Measurements from ENCODE around the gene LIN37. TPM values are rescaled to one million over a fixed set of nuclear protein-coding genes. Genes with fewer than 3 reads are reported as not detected.

The LIN37 gene
- total RNA-seq, 2 donors from 2014 or later, result 8.3 to 9.4 TPM

DNA sequence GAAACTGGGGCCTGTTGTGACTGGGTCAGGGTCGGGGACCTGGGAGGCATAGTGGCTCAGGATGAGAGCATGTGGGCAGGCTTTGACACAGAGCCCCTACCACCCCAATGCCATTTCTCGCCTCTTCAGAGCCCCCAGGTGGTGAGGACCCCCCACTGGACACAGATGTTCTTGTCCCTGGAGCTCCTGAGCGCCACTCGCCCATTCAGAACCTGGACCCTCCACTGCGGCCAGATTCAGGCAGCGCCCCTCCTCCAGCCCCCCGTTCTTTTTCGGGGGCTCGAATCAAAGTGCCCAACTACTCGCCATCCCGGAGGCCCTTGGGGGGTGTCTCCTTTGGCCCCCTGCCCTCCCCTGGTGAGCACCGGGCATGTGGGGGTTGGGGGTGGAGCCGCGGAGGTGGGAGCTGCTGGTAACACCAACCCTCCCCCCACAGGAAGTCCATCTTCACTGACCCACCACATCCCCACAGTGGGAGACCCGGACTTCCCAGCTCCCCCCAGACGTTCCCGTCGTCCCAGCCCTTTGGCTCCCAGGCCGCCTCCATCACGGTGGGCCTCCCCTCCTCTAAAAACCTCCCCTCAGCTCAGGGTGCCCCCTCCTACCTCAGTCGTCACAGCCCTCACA lies 16.5 kb upstream of the LIN37 start:
- no peak for DNase-seq (ENCODE audit: low spot score)

DNA sequence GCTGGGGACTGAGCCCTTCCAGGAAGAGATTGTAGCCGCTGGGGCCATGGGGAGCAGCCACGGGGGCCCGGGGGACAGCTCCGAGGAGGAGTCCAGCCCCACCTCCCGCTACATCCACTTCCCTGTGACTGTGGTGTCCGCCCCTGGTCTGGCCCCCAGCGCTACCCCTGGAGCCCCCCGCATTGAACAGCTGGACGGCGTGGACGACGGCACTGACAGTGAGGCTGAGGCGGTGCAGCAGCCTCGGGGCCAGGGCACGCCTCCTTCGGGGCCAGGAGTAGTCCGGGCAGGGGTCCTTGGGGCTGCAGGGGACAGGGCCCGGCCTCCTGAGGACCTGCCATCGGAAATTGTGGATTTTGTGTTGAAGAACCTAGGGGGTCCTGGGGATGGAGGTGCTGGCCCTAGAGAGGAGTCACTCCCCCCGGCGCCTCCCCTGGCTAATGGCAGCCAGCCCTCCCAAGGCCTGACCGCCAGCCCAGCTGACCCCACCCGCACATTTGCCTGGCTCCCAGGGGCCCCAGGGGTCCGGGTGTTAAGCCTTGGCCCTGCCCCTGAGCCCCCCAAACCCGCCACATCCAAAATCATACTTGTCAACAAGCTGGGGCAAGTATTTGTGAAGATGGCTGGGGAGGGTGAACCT lies 15.7 kb upstream of the LIN37 start:
- intact Hi-C loops (cut with DNase I), result no loop called here
- peak; percentile 80 for DNase-seq (ENCODE audit: low spot score)

More for the DNA sequence above, 16.5 kb upstream of the LIN37 start:
- intact Hi-C loops (cut with DNase I), result no loop called here

DNA sequence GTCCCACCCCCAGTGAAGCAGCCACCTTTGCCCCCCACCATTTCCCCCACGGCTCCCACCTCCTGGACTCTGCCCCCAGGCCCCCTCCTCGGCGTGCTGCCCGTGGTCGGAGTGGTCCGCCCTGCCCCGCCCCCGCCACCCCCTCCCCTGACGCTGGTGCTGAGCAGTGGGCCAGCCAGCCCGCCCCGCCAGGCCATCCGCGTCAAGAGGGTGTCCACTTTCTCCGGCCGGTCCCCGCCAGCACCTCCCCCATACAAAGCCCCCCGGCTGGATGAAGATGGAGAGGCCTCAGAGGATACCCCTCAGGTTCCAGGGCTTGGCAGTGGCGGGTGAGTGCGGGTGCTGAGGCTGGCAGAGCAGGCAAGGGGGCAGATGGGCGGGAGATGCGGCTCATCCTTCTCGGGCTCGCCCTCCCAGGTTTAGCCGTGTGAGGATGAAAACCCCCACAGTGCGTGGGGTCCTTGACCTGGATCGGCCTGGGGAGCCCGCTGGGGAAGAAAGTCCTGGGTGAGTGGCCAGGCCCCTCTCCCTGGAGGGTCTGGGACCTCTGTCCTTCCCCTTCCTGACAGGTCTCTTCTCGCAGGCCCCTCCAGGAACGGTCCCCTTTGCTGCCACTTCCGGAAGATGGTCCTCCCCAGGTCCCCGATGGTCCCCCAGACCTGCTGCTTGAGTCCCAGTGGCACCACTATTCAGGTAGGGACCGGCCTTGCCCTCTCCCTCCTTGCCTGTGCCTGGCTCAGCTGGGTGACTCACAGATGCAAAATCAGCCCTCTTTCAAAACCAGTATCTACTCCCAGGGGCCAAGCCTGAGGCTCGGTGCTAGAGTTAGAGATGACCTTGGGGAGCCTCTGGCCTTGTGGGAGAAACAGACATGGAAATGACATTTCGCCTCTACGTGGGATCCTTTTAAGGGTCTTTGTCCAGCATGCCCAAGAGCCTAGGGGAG lies 14.9 kb upstream of the LIN37 start:
- intact Hi-C loops (cut with DNase I), result no loop called here
- peak; percentile 74 for DNase-seq (ENCODE audit: low spot score)

DNA sequence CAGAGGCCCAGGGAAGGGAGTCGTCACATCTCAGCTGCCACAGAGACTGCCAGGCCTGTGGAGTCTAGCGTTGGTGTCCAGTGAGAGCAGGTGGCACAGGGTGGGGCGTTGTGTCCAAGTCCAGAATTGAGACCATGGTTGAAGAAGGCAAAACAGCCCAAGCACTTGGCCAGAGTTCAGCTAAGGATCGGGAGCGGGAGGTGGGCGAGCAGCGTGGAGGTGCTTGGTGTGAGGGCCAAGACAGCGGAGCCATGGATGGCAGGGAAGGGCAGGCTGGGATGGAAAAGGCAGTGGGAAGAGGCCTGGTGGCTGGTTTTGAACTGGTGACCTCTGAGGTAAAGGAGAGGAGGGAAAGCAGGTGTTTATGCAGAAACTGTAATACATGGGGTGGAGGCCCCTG lies 14.1 kb upstream of the LIN37 start:
- intact Hi-C loops (cut with DNase I), result no loop called here

DNA sequence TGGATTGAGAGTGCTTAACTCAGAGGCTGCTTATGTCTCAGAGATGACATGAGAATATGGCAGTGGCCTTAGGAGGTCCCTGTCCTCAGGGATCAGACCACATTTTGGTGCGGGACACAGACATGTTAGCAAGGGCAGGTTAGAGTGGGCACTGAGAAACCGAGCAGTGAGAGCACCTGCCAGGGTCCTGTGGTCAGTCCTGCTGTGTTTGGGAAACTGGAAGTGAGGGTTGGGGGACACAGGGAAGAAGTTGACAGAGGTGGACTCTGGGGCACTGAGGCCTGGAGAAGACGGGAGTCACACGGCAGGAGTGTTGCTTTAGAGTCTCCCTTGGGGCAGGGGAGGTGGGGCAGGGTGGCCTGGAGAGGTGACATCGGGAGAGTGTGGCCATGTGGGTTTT lies 13.5 kb upstream of the LIN37 start:
- intact Hi-C loops (cut with DNase I), result no loop called here

More for the DNA sequence above, 14.1 kb upstream of the LIN37 start:
- peak; percentile 79 for DNase-seq (ENCODE audit: low spot score)

DNA sequence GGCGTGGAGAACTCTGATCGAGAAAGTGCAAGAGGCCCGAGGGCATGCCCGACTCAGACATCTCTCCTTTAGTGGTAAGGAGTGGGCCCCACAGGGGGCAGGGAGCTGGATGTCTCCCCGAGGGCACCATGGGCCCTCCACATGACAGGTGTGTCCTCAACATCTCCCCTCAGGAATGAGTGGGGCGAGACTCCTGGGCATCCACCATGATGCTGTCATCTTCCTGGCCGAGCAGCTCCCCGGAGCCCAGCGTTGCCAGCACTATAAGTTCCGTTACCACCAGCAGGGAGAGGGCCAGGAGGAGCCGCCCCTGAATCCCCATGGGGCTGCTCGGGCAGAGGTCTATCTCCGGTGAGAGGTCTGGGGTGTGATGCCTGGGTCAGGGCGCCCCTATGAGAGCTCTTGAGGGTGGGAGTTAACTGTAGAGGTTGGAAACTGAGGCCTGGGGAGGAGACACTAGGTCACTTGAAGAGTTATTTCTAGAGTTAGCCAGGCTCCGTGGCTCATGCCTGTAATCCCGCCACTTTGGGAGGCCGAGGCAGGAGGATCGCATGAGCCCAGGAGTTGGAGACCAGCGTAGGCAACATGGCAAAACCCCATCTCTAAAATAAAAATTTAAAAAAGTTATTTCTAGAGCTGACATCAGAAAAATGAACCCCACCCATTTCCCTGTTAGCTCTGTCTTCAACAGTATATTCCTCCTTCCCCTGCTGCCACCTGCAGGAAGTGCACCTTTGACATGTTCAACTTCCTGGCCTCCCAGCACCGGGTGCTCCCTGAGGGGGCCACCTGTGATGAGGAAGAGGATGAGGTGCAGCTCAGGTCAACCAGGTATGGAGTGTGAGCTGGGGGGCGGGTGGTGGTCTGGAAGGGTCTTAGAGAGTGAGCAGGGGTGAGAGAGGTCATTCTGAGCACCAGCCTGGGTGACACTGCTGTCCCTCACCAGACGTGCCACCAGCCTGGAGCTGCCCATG lies 11.2 kb upstream of the LIN37 start:
- DNase-seq (ENCODE audit: low spot score), result no peak
- intact Hi-C loops (cut with DNase I), result no loop called here

More for the DNA sequence above, 13.5 kb upstream of the LIN37 start:
- no peak for DNase-seq (ENCODE audit: low spot score)

DNA sequence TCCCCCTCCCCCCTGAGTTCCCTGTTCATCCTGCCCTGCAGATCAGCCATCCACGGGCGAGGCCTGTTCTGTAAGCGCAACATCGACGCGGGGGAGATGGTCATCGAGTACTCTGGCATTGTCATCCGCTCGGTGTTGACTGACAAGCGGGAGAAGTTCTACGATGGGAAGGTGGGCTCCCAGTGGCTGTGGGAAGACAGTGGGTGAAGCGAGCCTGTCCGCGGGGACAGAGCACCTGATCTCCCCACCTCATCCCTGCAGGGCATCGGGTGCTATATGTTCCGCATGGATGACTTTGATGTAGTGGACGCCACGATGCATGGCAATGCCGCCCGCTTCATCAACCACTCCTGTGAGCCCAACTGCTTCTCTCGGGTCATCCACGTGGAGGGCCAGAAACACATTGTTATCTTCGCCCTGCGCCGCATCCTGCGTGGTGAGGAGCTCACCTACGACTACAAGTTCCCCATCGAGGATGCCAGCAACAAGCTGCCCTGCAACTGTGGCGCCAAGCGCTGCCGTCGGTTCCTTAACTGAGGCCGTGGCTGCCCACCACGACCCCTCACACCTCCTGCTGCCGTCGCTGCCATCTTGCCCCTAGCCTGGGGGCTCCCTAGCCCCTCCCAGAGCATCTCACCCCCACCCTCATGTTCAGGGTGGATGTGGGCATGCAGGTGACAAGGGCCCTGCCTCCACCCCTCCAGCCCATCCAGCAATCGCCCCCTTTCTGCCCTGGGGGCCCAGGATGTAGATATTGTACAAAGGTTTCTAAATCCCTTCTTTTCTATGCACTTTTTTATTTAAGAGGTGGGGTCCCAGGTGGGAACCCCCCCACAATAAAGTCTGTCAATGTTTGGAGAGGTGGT lies 10.1 kb upstream of the LIN37 start:
- peak; percentile 80 for DNase-seq (ENCODE audit: low spot score)

DNA sequence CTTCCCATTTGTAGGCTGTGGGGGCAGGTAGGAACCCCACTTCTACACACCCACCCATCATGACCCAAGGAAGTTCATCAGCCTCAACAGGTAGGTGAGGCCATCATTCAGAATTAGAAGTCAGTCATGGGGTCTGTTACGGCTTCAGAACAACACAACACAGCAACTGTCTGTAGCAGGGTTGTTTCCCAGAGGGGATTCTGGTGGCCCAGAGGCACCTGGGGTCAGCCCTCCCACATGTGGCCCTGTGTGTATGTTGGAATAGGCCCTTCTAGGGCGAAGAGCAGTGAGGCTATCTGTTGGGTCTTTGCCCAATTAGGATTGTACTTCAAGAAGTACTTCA lies 9.5 kb upstream of the LIN37 start:
- intact Hi-C loops (cut with DNase I), result no loop called here
- DNase-seq (ENCODE audit: low spot score), result no peak

More for the DNA sequence above, 10.1 kb upstream of the LIN37 start:
- intact Hi-C loops (cut with DNase I), result no loop called here

DNA sequence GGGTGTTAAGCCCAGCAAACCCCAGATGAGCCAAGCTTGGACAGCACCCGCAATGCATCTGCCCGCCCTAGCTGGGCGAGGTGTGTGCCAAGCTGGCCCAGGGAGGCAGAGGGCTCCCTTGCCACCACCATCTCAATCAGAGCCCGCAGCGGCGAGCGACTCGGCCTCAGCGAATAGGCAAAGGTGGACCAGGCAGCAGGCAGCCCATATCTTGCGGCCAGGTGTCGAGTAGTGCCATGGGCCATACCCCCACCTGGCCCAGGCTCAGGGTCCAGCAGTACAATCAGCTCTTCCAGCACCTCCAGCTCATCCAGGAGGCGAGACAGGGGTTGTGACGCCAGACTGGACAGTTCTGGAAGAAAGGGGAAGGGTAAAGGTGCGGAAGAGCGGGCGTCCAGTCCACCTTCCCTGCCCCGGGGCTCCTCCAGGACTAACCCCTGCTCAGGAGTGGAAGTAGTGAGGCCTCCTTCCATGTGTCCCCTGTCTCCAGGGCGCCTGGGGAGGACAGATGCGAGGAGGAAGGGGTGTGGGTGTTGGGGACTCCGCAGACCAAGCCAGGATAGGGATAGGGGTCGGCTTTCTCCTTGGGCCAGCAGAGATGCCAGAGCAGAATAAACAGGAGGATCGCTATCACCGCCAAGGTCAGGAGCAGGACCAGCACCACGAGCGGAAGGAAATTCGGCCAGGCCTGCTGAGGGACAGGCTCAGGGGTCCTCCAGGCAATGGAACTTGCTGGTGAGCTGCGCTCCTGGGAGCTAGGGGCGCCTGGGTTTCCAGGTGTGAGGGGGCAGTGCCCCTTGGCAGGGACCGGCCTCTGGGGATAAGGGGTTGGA lies 8.9 kb upstream of the LIN37 start:
- intact Hi-C loops (cut with DNase I), result loop anchor here in 1 of 2 donors (10.0 kb wide), 1 partner anchor 195 kb away; the partner anchor contains the start of gene LRFN3
- DNase-seq (ENCODE audit: low spot score), result peak; percentile 84

DNA sequence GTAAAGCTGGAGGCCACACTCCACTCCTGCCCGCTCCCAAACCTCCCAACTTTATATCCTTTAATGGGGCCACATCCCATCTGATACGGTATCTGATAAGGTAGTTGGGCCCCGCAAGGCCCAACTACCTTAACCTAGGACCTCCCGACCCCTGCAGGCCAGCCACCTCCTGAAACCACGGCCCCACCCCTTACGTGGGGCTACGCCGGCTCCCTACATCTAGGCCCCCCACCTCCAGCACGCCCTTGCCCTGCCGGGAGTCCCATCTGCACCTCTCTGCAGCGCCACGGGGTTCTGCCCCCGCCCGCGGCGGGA lies 8.3 kb upstream of the LIN37 start:
- DNase-seq (ENCODE audit: low spot score), result no peak
- intact Hi-C loops (cut with DNase I), result loop anchor here in 1 of 2 donors (10.0 kb wide), 1 partner anchor 195 kb away; the partner anchor contains the start of gene LRFN3

DNA sequence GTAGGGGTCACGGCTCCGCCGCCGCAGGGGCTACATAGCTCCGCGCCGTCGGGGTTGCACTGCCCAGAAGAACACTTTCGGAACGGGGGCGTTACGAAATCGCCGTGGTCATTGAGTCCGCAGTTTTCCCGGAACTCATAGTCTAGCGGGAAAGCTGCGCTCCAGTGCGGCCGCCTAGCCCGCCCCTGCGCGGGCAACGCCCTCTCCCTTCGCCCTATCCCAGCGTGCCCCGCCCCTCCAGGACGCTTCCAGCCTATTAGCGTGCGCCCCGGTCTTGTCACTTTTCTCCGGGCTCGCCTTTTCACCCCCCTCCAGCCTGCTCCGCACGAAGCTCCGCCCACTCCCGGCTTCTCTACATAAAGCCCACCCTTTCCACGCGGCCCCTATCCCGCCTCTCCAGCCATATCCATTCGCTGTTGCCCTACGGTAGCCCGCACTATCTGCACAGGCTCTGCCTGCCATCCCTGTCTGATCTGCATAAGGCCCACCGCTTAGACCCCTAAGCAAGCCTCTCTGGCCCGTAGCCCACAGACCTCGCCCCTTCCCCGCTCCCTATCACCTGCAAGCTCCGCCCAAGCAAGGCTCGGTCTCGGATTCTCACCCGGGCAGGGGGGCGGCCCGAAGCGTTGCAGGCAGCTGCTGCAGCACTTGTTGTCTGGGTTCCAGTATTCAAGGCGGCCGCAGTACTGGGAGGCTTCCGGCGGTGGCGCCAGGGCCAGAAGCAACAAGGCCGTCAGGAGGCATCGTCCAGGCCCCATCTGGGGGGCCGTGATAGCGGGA lies 7.8 kb upstream of the LIN37 start:
- DNase-seq (ENCODE audit: low spot score), result peak; percentile 99
- intact Hi-C loops (cut with DNase I), result loop anchor here in 1 of 2 donors (10.0 kb wide), 1 partner anchor 194 kb away; the partner anchor contains the start of gene LRFN3

DNA sequence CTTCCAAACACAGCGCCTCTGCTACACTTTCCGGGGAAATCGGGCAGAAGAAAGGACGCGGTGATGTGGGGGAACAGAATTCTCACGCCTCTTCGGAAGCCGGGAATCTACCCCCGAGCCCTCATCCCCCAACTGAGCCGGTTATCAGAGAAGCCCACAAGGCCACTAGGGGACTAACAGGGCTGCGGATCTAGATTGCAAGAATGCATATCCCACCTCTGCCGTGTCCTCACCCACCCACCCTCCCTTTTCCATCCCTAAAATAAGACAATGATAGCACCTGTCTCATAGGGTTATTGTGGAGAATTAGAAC lies 7.2 kb upstream of the LIN37 start:
- intact Hi-C loops (cut with DNase I), result loop anchor here in 1 of 2 donors (10.0 kb wide), 1 partner anchor 194 kb away; the partner anchor contains the start of gene LRFN3

DNA sequence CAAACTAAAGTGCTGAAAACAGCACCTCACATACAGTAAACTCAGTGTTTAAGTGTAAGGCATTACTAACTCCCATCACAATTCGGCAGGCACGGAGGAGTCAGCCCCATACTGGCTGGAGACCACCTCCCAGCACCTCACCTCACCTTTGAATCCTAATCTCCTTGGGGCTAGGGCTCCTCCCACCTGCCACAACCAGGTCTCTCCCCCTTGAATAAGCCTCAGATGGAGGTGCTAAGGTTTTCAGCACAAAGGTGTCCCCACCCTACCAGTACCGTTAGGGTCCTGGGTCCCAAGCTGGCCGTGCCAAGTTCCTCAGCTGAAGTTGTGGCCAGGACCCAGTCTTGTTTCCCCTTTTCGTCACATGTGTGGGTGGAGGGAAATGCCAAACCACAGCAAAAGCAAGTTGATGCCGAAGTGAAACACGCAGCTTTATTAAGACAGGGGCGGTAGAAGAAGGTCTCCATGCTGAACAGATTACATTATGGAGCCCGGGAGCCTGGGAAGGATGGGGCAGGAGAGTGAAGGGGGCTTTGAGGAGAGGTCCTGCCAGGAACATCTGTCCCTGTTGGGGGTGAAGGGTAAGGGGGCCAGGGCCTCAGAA lies 6.2 kb upstream of the LIN37 start, which contains the start of gene IGFLR1:
IGFLR1 (minus strand) TSS at position 332 of the 604 bp plus-strand sequence. CDS start 1,272 bp downstream, outside the sequence.
- intact Hi-C loops (cut with DNase I), result loop anchor here in 1 of 2 donors (10.0 kb wide), 1 partner anchor 193 kb away; the partner anchor contains the start of gene LRFN3
- peak; percentile 78 for DNase-seq (ENCODE audit: low spot score)

More for the DNA sequence above, 7.2 kb upstream of the LIN37 start:
- no peak for DNase-seq (ENCODE audit: low spot score)

DNA sequence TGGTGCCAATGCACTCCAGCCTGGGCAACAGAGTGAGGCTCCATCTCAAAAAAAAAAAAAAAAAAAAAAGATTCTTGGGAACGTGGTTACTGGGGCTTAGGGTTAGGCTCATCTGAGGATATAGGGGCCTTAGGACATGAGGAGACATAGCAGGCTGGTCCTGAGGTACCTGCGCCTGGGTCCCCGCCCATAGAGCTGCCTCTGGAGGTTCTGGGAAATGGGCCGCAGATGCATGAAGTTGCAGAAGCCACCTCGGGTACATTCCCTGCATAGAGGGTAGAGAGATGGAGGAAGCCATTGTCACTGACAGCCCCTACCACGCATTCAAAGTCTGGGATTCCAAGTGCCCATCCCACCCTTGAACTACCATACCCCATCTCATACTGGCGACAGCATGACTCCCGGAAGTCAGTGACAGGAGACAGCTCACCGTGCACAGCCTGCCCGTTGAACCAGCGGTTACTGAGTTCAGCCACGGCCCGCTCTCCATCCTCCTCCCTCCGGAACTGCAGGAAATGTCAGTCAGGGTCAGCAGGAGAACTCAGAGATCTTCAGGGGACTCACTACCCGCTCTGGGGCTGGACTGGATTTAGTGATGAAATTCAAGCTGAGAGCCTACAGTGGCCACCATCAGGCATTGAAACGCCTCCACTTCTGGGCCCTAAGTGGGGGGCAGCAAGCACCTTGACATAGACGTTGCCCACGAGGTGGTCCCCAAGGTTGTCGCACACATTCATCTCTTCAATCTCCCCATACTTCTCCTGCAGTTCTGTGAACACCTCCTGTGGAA lies 4.5 kb upstream of the LIN37 start:
- peak; percentile 78 for DNase-seq (ENCODE audit: low spot score)
- intact Hi-C loops (cut with DNase I), result loop anchor here in 1 of 2 donors (10.0 kb wide), 1 partner anchor 191 kb away; the partner anchor contains the start of gene LRFN3

Measured in posterior vena cava (tissue), 2 donors.